Kidney (tissue), 14 donors: ENCODE data around the gene VWF. TPM values are rescaled to one million over a fixed set of nuclear protein-coding genes. Genes with fewer than 3 reads are reported as not detected.

Source experiments
- DNase-seq, 5 donors: peaks; one replicate each; pipeline ENCODE4 v3.0.0-alpha.2; 2013 to 2020
- FAIRE-seq: peaks from 2 replicates; lab custom pipeline; 2012; peaks lifted over from hg19 to GRCh38; lab: Jason Lieb, UNC
- H3K27ac ChIP-seq, 2 donors: one replicate each; pipeline ENCODE4 v1.7.0; 2013; ENCODE audit warnings: low read depth in 2 of 2, low read length in 2 of 2, inconsistent platforms in 1 of 2
- H3K27me3 ChIP-seq: one replicate; pipeline ENCODE4 v1.7.1; 2013; ENCODE audit warnings: low read length, inconsistent platforms; ENCODE audit not compliant: control insufficient read depth, insufficient read depth
- H3K36me3 ChIP-seq, 3 donors: one replicate each; pipeline versions ENCODE4 v1.7.0 to v1.7.1; 2013; ENCODE audit warnings: low read length in 3 of 3, control low read depth in 1 of 3, inconsistent platforms in 1 of 3; ENCODE audit not compliant: insufficient read depth in 3 of 3, control insufficient read depth in 2 of 3
- H3K4me1 ChIP-seq, 3 donors: one replicate each; pipeline versions ENCODE4 v1.7.0 to v1.7.1; 2013; ENCODE audit warnings: low read length in 3 of 3, inconsistent platforms in 1 of 3, low read depth in 1 of 3; ENCODE audit not compliant: control insufficient read depth in 2 of 3, insufficient read depth in 2 of 3
- H3K4me3 ChIP-seq, 3 donors: one replicate each; pipeline versions ENCODE4 v1.7.0 to v1.8.1; 2013; ENCODE audit warnings: low read length in 3 of 3, control low read depth in 1 of 3, inconsistent platforms in 1 of 3
- H3K9ac ChIP-seq, 3 donors: one replicate each; pipeline versions ENCODE4 v1.7.0 to v1.7.1; 2013; ENCODE audit warnings: low read length in 3 of 3, control low read depth in 1 of 3, inconsistent platforms in 1 of 3
- H3K9me3 ChIP-seq, 3 donors: one replicate each; pipeline versions ENCODE4 v1.7.0 to v1.7.1; 2013; ENCODE audit warnings: low read length in 3 of 3, control low read depth in 1 of 3, inconsistent platforms in 1 of 3; ENCODE audit not compliant: control insufficient read depth in 2 of 3, insufficient read depth in 1 of 3
- CTCF ChIP-seq: IDR thresholded peaks from 3 replicates; pipeline ENCODE4 v1.5.1; 2012; ENCODE audit warnings: mild to moderate bottlenecking, moderate library complexity, borderline replicate concordance; ENCODE audit not compliant: insufficient read depth; ENCODE audit errors: extremely low read depth
- intact Hi-C: fragments of 100-400 bp; cut with DNase I; formaldehyde crosslinking; loops from one replicate; pipeline ENCODE4 v1.11.1; 2022
- polyA plus RNA-seq: library from polyadenylated mRNA; stranded (reverse); fragments of 350-450 nt; fragmentation: Illumina TruSeq; extraction: RNeasy Lipid Tissue Mini Kit (QIAGEN cat#74804); gene quantifications from one replicate; pipeline ENCODE4 v1.2.3, GENCODE V29; 2014; ENCODE audit warnings: low read depth, low replicate concordance; ENCODE audit not compliant: insufficient read depth
- total RNA-seq: library from RNA; stranded (reverse); fragmentation: NEBNext Ultra II Directional; extraction: Animal tissue kit (Norgen Biotek cat#: 25700); gene quantifications from one replicate; pipeline ENCODE4 v1.2.1, GENCODE V29; 2021
- donor health status: control.
- donor health status: control.
- donor health status: control.
- donor health status: control.
- donor health status: control.
- donor health status: DM: yes; HTN: yes; CAD: no.
- donor health status: Normal renal cell carcinoma (clear cell type).

VWF gene
- total and polyA plus RNA-seq, 2 donors from 2014 or later: 9.6 to 183 TPM

DNA sequence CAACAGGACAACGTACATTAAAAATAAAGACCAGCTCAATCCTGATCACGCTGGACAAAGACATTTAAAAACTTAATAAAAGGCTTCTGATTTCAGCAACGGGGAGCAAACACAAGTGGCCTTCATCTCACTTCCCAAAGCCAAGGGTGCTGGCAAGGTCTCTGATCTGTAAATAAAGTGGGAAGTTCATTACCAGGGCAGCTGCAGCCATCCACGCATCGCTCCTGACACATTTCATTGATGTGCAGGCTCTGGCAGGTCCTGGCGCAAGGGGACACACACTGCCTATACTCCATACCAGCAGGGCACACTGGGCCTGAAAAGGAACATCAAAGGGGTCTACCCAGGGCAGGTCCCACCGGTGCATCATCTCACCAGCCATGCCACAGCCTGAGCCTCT is 51.0 kb downstream of the VWF start:
- Histone ChIP-seq H3K4me3 (no peak overlapping the region), H3K27ac (peak overlapping the region; percentile 29 to 36), H3K27me3 (no peaks in the 10 kb centered on the region), H3K36me3 (no peaks in the 10 kb centered on the region), H3K9ac (no peak overlapping the region), H3K4me1 (peaks cover 6 to 22% (median 11%) of the 10 kb centered on the region in 3 donors), H3K9me3 (no peaks in the 10 kb centered on the region)
- intact Hi-C loops: no loop called here
- FAIRE-seq (no peak), DNase-seq (peak in 1 of 5 donors; percentile 39)
- TF ChIP-seq CTCF: no peak

DNA sequence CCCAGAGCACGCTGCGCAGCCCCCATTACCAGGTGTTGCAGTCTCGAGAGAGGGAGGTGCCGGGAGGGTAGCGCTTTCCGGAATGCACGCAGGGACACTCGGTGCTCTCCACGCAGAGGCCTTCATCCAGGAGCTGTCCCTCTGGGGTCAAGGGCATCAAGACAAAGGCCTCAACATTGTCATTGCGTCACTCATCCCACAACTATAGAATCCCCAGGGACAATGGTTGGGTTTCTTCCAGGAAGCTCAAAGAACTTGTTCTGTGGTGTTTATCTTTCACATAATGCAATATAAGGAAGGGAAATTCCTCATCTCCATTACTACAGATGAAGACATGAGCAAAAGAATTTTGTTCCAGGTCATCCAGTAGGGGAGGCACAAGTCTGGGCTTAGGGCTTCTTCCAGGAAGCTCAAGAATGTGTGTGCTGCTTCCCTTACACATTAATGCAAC is 52.1 kb downstream of the VWF start:
- H3K27ac ChIP-seq: peak overlapping the region; percentile 73 to 79
- FAIRE-seq: no peak
- intact Hi-C loops: no loop called here

DNA sequence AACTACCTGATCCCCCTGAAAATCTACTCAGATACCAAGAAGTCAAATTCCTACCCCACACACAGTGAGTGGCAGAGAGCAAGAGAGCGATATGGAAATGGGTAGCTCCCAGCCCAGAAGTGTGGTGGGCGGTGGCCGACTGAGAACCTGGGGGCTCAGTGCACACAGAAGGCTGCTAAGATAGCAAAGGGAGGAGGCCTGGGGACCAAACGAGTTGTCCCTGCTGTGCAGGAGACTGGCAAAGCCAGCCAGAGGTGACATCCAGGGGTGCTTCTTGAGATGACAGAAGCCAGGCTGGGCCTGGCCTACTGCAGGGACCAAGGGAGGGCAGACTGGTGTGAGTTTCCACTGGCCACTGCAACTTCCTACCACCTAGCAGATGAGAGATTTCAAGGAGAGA is 52.9 kb downstream of the VWF start:
- peak overlapping the region; percentile 73 to 79 for H3K27ac ChIP-seq
- no peaks in the 10 kb centered on the region for H3K9me3 ChIP-seq
- DNase-seq (no peak), FAIRE-seq (no peak)
- no peaks in the 10 kb centered on the region for H3K27me3 ChIP-seq
- H3K36me3 ChIP-seq: no peaks in the 10 kb centered on the region
- peaks cover 6 to 22% (median 11%) of the 10 kb centered on the region in 3 donors for H3K4me1 ChIP-seq
- H3K4me3 ChIP-seq: no peak overlapping the region
- no peak overlapping the region for H3K9ac ChIP-seq
- intact Hi-C loops: no loop called here
- no peak for TF ChIP-seq CTCF

More for the DNA sequence above, 52.1 kb downstream of the VWF start:
- Histone ChIP-seq H3K9ac (no peak overlapping the region), H3K27me3 (no peaks in the 10 kb centered on the region), H3K4me1 (peaks cover 6 to 22% (median 11%) of the 10 kb centered on the region in 3 donors), H3K9me3 (no peaks in the 10 kb centered on the region), H3K4me3 (no peak overlapping the region), H3K36me3 (no peaks in the 10 kb centered on the region)
- DNase-seq: peak in 1 of 5 donors; percentile 45
- TF ChIP-seq CTCF: peak; percentile 22
